Peyer's patch (tissue), 4 donors: ENCODE data around the gene IL18R1. TPM values are rescaled to one million over a fixed set of nuclear protein-coding genes. Genes with fewer than 3 reads are reported as not detected.

Experiments used
- DNase-seq, 3 donors: peaks; one replicate each; pipeline ENCODE4 v3.0.0-alpha.2; 2017 to 2019
- H3K27ac ChIP-seq, 4 donors: fragments of 200-600 bp; sonication (generic); one replicate each; pipeline ENCODE4 v1.5.1; 2016 to 2019
- H3K27me3 ChIP-seq, 2 donors: fragments of 200-600 bp; sonication (generic); one replicate each; pipeline ENCODE4 v1.5.1; 2019
- H3K36me3 ChIP-seq, 3 donors: fragments of 200-600 bp; sonication (generic); one replicate each; pipeline ENCODE4 v1.5.1; 2016 to 2019
- H3K4me1 ChIP-seq, 4 donors: fragments of 200-600 bp; sonication (generic); one replicate each; pipeline ENCODE4 v1.5.1; 2016 to 2019
- H3K4me3 ChIP-seq, 4 donors: fragments of 200-600 bp; sonication (generic); 1 replicate in 3 of 4; 2 replicates in 1 of 4; pipeline ENCODE4 v1.5.1; 2016 to 2019; ENCODE audit warnings: mild to moderate bottlenecking in 1 of 4
- H3K9me3 ChIP-seq, 4 donors: fragments of 200-600 bp; sonication (generic); one replicate each; pipeline ENCODE4 v1.5.1; 2016 to 2019; ENCODE audit warnings: mild to moderate bottlenecking in 1 of 4
- CTCF ChIP-seq, 6 experiments: fragments of 450-650 bp in 4 of 6; fragments of 200-600 bp in 2 of 6; sonication (generic) in 1 of 6; IDR thresholded peaks; one replicate each; pipeline ENCODE4 v1.5.1; 2017 to 2019; ENCODE audit warnings: antibody characterized with exemption in 6 of 6, mild to moderate bottlenecking in 3 of 6, moderate library complexity in 1 of 6
- POLR2A ChIP-seq, 2 donors: fragments of 450-650 bp; IDR thresholded peaks; one replicate each; pipeline ENCODE4 v1.5.1; 2017; ENCODE audit warnings: antibody characterized with exemption in 2 of 2, mild to moderate bottlenecking in 2 of 2, moderate library complexity in 2 of 2
- total RNA-seq, 4 donors: library from RNA; depleted of rRNA; stranded (reverse); fragments of >200 nt; gene quantifications; one replicate each; pipeline ENCODE4 v1.1.0, GENCODE V29; 2016

Gene IL18R1
- total RNA-seq, 4 donors from 2014 or later = 3.6 to 20.6 (median 12.9) TPM

- TF ChIP-seq POLR2A (IDR thresholded peaks at IDR 0.05) (no peak), CTCF (IDR thresholded peaks at IDR 0.05) (no peak)
- no peak overlapping the region for H3K27ac ChIP-seq
- no peaks in the 10 kb centered on the region for H3K9me3 ChIP-seq
- DNase-seq = no peak
- H3K27me3 ChIP-seq = no peaks in the 10 kb centered on the region
- H3K4me1 ChIP-seq = no peaks in the 10 kb centered on the region
- H3K4me3 ChIP-seq = no peak overlapping the region
- no peaks in the 10 kb centered on the region for H3K36me3 ChIP-seq
Observed at GRCh38 chr2:102391565-102391964, 36.0 kb downstream of the IL18R1 start.

- no peak for TF ChIP-seq POLR2A (IDR thresholded peaks at IDR 0.05)
- TF ChIP-seq CTCF (IDR thresholded peaks at IDR 0.05) = no peak
- Histone ChIP-seq H3K27me3 (no peaks in the 10 kb centered on the region), H3K4me3 (no peak overlapping the region), H3K36me3 (no peaks in the 10 kb centered on the region), H3K4me1 (no peaks in the 10 kb centered on the region), H3K27ac (no peak overlapping the region), H3K9me3 (no peaks in the 10 kb centered on the region)
- DNase-seq = no peak
Observed at GRCh38 chr2:102392096-102392495, 36.5 kb downstream of the IL18R1 start.

- H3K4me1 ChIP-seq = no peaks in the 10 kb centered on the region
- no peaks in the 10 kb centered on the region for H3K27me3 ChIP-seq
- no peak for DNase-seq
- H3K27ac ChIP-seq = no peak overlapping the region
- H3K36me3 ChIP-seq = no peaks in the 10 kb centered on the region
- H3K9me3 ChIP-seq = no peaks in the 10 kb centered on the region
- TF ChIP-seq CTCF (IDR thresholded peaks at IDR 0.05) (no peak), POLR2A (IDR thresholded peaks at IDR 0.05) (no peak)
- H3K4me3 ChIP-seq = no peak overlapping the region
Observed at GRCh38 chr2:102392942-102393341, 37.3 kb downstream of the IL18R1 start.

GRCh38 chr2:102396012-102396411 lies 40.4 kb downstream of the IL18R1 start:
- H3K4me3 ChIP-seq = no peak overlapping the region

GRCh38 chr2:102397209-102397608 lies 41.6 kb downstream of the IL18R1 start:
- no peak for DNase-seq
- no peak for TF ChIP-seq CTCF (IDR thresholded peaks at IDR 0.05)
- TF ChIP-seq POLR2A (IDR thresholded peaks at IDR 0.05) = no peak
- no peaks in the 10 kb centered on the region for H3K9me3 ChIP-seq
- no peaks in the 10 kb centered on the region for H3K4me1 ChIP-seq
- H3K27me3 ChIP-seq = no peaks in the 10 kb centered on the region
- H3K36me3 ChIP-seq = no peaks in the 10 kb centered on the region
- no peak overlapping the region for H3K4me3 ChIP-seq
- no peak overlapping the region for H3K27ac ChIP-seq

More at GRCh38 chr2:102396012-102396411, 40.4 kb downstream of the IL18R1 start:
- H3K9me3 ChIP-seq = no peaks in the 10 kb centered on the region
- no peaks in the 10 kb centered on the region for H3K27me3 ChIP-seq
- no peaks in the 10 kb centered on the region for H3K4me1 ChIP-seq
- no peaks in the 10 kb centered on the region for H3K36me3 ChIP-seq
- H3K27ac ChIP-seq = no peak overlapping the region
- TF ChIP-seq CTCF (IDR thresholded peaks at IDR 0.05) = no peak
- no peak for DNase-seq

GRCh38 chr2:102399499-102400141 lies 44.0 kb downstream of the IL18R1 start:
- no peaks in the 10 kb centered on the region for H3K9me3 ChIP-seq
- no peaks in the 10 kb centered on the region for H3K4me1 ChIP-seq
- no peak overlapping the region for H3K4me3 ChIP-seq
- H3K27ac ChIP-seq = no peak overlapping the region
- no peaks in the 10 kb centered on the region for H3K36me3 ChIP-seq
- DNase-seq = no peak
- no peak for TF ChIP-seq CTCF (IDR thresholded peaks at IDR 0.05)
- no peak for TF ChIP-seq POLR2A (IDR thresholded peaks at IDR 0.05)
- H3K27me3 ChIP-seq = no peaks in the 10 kb centered on the region
